ENCODE data around the gene ST3GAL4.
A peak's percentile ranks its signal among the peaks of the same experiment; 100 is the strongest.
"Not testable (repeated sequence)": the region's sequence is repeated elsewhere in the genome, so short reads cannot be mapped to it uniquely, and the experiment has no call there.

ST3GAL4 gene, protein sequence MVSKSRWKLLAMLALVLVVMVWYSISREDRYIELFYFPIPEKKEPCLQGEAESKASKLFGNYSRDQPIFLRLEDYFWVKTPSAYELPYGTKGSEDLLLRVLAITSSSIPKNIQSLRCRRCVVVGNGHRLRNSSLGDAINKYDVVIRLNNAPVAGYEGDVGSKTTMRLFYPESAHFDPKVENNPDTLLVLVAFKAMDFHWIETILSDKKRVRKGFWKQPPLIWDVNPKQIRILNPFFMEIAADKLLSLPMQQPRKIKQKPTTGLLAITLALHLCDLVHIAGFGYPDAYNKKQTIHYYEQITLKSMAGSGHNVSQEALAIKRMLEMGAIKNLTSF

DNA sequence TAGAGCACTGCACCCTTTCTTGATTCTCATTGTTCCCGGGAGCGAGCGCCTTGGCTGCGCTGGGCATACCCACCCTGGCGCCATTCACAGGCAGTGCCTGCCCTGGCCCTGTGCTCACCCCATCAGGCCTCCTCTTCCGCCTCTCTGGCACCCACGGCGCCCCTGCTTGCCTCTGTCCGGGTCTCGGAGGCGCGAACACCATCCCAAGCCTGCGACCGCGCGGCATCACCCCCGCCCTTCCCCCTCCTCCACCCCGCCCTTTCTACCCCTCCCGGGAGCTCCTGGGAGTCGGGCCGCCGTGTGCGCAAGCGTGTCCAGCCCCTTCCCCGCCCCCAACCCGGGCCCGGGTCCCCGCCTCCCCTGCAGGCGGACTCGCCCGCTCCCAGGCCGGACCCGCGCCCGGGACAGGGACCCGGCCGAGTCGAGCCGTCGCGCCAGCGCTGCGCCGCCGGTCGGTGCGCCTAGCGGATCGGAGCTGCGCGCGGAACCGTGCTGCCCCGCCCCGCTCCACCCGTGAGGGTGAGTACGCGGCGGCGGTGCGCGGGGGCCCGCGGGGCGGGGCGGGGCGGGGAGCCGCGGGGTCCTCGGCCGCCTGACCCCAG lies at the start of gene ST3GAL4:
TSS of gene ST3GAL4 (plus strand) at position 363 of the 602 bp plus-strand sequence. CDS start 50,470 bp downstream, outside the sequence.
- peak; percentile 68 to 71 for DNase-seq (ENCODE audit: low read depth in 2 of 2)

DNA sequence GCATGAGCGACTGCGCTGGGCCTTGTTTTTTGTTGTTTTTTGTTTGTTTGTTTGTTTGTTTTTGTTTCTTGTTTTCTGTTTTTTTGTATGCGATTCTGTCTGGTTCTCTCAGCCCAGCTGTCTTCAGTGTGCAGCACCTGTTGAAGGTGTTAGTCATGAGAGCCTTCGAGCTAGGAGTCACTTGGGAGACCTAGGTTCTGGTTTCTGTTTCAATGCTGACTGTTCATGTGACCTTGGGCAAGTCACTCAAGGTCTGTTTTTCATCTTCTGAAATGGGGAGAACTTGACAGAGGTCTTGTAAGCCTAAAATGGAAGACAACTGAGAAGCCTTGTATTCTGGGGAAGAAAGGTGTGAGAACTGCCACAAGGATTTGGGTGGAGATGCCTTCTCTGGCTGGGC lies 49.8 kb upstream of the ST3GAL4 start:
- no peak for DNase-seq (ENCODE audit: low read depth in 2 of 2)

DNA sequence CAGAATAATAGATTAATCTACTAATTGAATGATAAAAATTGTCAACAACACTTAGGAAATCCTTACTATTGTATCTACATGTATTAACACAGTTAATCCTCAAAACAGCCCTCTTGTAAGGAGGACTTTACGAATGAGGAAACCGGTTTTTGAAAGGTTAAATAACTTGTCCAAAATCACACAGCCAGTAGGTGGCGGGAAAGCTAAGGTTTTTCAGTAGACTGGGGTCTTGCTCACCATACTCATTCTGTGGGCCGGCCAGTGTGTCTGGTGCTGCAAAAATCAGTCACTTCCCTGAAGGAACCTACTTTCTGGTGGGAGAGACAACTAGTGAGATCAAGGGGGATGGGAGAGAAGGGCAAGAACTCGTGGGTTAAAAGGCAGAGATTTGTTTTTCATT lies 47.8 kb upstream of the ST3GAL4 start:
- DNase-seq (ENCODE audit: low read depth in 2 of 2): no peak

DNA sequence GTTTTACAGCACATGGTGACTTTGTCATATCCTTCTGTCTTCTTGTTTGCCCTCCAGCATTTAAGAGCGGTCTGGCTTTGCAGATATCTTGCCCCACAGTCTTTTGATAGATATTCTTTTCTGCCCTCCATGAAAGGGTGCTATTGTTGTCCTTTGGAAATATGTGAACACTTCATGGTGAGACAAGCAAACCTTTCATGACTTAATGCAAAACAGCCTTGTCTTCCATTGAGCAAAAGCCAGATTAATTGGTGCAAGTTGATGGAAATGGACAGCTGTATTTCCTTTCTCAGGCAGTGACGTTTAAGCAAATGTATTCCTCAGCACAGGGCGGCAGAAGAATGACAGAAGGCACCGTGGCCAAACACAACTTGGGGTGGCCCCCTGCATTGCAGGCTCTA lies 47.2 kb upstream of the ST3GAL4 start:
- DNase-seq (ENCODE audit: low read depth in 2 of 2): no peak

DNA sequence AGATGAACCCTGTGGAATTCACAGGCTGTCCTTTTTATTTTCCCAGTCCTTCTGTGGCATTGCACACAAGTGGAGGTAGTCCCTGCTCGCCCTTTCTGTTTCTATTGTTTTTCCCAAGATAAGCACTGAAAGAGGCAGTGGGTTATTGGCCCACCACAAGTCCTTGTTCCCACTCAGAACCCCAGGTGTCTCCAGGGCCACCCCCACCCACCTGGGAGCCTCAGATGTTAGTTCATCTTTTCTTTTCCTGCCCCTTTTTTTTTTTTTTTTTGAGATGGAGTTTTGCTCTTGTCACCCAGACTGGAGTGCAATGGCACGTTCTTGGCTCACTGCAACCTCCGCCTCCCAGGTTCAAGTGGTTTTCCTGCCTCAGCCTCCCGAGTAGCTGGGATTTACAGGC lies 46.7 kb upstream of the ST3GAL4 start:
- not testable (repeated sequence) for DNase-seq (ENCODE audit: low read depth in 2 of 2)

DNA sequence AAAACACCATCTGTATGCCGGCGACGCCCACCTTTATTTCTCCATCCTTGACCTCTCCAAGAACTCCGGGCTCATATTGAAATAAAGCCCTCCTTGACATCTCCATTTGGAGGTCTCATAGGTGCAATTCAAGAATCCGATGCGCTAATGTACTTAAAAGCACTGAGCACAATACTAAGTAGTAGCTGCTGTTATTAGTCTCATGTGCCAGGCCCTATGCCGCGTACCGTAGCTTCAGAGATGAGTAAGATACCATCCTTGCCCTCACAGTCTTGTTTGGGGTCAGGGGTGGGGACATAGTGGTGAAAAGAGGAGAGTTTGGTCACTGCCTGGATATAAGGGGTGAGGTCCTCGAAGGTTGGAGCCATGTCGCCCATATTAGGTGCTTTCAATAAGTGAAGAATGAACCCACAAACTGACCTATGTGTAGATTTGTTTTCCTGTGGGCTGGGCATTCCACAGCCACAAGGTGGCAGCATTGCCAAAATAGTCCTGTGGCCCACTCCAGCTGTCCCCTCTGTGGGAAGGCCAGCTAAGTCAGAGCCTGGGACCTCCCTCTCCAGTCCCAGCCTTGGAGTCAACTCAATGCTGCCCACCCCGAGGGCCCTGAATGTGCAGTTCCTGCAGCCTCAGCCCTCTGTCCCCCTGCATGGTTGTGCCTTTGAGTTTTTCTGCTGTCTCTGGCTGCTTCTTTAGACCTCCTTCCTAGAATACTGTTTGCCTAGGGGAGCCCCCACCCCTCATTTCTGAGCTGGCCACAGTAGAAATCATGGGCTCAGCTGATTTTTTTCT lies 45.1 kb upstream of the ST3GAL4 start:
- DNase-seq (ENCODE audit: low read depth in 2 of 2): peak; percentile 37 to 44

DNA sequence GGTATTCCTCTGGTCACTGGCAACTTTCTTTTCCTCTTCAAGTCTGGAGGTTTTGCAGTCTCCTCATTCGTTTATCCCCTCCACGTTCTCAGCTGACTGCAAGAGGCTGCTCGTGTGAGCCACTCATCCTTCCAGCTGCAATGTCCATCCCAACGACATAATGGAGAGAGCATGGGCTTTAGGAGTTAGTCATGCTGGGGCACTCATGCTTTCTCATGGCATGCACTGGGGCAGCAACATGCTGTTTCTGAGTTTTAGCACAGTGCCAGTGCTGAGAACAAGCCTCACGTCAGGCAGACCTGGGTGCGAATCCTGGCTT lies 44.5 kb upstream of the ST3GAL4 start:
- DNase-seq (ENCODE audit: low read depth in 2 of 2): no peak

DNA sequence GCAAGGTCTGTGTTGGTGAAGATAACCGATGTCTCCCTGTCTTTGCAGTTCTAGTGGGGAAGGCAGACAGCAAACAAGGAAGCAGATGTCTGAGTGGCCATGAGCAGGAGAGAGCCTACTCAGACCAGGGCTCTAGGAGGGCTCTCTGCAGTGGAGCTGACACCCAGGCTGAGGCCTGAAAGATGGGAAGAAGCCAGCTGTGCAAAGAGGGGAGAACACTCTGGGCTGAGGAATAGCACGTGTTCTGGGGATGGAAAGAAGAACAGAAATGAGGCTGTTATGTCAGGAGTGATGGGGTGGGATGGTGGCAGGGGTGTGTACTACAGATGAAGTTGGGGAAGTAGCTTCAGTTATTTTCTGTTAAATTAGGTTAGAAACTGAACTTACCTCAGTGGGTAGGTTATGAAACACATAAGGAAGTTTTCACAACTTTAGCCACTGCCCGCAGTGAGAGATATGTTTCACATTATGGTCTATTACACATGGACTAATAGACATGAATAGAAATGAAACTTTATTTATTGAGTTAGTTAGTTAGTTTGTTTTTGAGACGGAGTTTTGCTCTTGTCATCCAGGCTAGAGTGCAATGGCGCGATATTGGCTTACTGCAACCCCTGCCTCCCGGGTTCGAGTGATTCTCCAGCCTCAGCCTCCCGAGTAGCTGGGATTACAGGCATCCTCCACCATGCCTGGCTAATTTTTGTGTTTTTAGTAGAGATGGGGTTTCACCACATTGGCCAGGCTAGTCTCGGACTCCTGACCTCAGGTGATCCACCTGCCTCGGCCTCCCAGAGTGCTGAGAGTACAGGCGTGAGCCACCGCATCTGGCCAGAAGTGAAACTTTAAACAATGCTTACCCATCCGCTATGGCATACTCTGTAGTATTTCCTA lies 43.8 kb upstream of the ST3GAL4 start:
- no peak for DNase-seq (ENCODE audit: low read depth in 2 of 2)

DNA sequence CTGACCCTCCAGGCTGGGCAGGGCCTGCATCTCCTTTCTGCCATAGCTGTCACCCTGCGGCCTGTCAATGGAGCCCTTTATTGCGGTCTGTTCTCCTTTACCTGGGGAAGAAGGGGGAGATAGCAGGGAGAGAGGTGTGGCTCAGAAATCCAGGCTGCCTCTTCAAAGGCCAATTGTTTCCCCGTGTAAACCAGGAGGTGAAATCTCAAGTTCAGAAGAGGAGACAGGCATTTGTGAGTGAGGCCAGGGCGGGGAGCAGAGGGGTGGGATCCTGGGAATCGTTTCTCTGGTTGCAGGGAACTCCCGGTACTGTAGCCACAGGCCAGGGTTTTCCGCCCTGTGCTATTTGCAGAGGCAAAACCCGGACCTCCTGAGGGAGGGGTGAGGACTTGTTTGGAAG lies 42.5 kb upstream of the ST3GAL4 start:
- DNase-seq (ENCODE audit: low read depth in 2 of 2): no peak

DNA sequence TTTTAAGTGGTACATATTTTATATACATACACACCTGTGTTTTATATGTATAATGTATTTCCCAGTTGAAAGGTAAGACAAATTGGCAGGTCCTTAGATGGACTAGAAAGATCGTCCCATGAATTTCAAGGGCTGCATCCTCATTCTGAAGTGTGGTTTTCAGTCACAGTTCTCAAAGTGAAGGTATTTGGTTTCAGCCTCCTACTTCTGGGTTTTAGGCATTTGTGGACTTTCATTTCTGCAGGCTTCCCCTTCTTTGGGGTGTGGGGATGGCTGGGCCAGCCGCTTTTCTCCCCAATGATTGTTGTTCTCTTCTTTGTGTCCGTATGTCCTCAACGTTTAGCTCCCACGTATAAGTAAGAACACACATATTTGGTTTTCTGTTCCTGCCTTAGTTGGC lies 41.7 kb upstream of the ST3GAL4 start:
- DNase-seq (ENCODE audit: low read depth in 2 of 2): no peak

DNA sequence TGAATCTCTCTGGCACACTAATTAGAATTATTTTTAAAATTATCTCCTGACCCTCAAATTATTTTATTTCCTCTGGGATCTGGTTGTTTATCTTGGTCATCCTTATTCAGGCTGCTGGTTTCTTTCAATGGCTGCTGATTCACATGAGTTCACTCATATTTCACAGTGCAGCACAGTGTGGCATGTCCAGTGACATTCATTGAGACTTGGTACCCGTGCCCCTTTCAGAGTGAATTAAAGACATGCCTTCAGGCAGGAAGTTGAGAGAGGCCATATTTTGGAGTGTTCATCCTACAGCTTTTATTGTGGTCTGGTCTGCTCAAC lies 38.1 kb upstream of the ST3GAL4 start:
- DNase-seq (ENCODE audit: low read depth in 2 of 2): no peak

DNA sequence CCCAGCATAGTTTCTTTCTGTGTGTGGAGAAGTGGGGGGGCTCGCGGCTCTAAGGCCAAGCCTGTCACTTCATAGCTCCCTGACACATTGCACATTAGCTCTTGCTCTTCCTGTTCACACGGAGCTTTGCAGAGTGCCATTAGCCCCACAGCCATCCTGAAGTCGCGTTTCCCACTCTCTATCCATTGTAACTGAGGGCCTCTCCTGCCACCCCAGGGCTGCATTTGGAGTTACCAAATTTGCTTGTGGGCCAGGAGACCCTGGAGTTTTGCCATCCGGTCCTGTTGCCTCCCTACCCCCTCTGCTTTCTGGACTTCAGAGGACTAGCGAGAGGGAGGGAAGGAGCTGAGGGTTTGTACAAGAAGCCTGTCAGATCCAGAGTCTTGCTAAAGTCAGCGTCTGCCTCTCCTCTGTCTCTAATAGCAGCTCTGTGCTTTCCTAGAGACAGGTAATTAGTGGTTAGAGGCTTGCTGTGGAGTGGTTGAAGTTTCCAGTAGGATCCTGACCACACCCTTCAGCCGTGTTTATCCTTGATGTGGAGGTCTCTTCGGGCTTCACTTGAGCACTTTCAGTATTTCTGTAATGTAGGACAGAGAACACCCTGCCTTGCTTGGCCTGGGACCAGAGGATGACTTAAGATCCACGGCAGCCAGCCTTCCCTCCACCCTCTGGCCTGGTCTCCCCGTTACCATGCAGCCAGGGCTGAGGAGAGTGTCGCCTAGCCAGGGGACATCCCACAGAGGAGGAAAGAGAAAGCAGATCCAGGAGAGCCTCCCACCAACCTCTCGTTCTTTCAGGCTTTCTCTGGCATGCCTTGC lies 37.5 kb upstream of the ST3GAL4 start:
- DNase-seq (ENCODE audit: low read depth in 2 of 2): no peak

DNA sequence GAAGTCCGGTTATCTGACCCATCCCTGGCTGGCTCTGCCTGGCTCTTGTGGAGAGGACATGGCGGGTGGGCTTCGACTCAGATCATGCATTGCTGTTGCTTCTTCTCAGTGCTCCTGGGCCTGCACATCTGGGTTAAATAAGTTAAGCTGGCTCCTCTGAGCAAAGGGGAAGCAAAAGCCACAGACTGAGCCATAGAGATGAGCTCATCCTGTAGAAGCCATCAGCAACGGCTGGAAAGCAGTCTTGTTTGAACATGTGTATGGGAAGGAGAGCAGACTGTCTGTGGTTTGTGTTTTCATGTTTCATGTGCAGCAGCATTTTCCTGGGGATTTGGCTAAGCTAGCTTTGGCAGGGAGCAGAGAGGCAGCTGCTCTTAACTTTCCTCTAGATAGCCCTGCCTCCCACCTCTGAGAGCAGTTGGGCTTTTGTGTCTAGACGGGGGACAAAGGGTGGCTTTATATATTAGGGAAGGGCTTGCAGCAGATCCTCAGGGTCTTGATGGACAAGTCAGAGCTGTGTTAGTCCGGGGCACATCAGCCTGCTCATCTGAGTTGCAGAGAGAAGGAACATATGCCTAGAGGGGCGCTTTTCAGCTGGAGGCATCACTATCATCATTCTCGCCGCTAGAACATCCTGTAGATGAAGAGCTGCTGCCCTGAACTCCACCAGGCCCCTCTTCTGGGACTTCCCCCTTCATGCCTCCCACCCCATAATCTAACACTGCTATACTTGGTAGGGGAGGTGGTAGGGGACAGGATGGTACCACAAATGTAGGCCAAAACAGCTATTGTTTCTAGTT lies 36.7 kb upstream of the ST3GAL4 start:
- no peak for DNase-seq (ENCODE audit: low read depth in 2 of 2)

DNA sequence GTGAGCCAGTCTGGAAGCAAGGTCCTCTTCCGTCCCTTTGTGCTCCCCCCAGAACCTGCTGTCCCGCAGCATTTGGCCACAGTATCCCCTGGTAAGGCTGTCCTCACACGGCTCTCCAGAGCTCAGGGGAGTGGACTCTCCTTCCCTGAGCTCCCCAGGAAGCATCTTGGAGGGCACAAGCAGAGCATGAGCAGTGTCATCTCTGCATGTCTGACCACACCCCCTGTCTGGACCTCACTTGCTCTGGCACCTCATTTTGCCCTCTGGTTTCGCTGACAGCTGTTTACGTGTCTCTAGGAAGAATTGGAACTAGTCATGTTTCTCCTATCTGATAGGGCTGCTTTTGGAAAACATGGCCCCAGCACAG lies 36.1 kb upstream of the ST3GAL4 start:
- no peak for DNase-seq (ENCODE audit: low read depth in 2 of 2)

DNA sequence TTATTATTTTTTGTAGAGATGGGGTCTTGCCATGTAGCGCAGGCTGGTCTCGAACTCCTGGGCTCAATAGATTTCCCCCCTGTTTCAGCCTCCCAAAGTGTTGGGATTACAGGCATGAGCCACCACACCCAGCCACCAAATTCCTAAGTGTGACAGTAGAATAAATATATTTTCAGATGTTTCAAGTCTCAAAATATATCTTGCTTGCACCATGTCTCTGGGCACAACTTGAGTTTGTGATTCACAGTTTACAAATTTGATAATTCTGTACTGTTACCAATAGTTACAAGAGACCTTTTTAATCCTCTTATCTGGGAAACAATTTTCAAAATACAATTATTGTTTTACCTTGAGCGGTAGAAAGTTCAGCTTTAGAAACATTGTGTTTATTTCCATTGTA lies 32.5 kb upstream of the ST3GAL4 start:
- no peak for DNase-seq (ENCODE audit: low read depth in 2 of 2)

DNA sequence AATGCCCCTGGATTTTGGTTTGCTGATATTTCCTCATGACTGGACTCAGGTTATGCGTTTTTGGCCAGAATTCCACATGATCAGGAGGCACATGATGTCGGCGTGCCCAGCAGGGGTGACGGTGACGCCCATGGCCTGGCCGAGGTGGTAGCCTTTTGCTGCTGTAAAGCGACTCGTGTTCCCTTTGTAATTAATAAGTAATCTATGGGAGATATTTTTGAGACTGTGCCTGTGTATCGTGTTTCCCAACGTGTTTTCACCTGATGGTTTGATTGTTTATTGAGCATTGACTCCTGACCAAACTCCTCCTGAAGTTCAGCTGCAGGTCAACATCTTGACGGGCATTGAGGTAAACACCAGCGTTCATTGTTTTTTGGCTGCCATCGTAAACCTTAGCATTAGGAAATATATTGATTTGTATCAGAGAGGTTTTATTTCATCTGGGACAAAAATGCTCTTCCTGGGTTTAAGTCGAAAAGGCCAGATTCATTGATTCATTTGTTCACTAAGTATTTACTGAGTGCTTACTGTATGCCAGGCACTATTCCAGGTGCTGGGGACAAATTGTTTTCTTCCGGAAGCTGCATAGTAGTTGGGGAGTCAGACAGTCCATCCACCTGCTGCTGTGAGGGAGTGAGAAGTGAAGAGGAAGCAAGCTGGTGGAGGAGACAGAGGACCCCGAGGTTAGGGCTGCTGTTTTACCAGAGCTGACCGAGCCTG lies 28.0 kb upstream of the ST3GAL4 start:
- DNase-seq (ENCODE audit: low read depth in 2 of 2): no peak

DNA sequence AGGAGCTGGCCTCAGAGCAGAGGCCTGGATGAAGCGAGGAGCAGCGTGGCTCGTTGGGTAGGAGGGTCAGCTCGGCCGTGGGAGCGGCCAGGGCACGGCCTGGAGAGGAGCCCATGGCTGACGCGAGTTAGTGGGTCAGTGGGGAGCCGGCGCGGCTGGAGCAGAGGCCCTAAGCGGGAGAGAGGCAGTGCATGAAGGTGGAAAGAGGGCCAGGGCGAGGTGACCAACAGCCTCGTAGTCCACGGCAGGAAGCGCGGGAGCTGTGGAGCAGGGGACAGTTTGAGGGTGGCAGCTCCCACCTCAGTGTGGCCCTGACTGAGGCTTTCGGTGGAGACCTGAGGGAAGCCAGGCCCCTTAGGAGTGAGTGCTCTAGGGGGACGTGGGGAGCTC lies 27.5 kb upstream of the ST3GAL4 start:
- no peak for DNase-seq (ENCODE audit: low read depth in 2 of 2)

DNA sequence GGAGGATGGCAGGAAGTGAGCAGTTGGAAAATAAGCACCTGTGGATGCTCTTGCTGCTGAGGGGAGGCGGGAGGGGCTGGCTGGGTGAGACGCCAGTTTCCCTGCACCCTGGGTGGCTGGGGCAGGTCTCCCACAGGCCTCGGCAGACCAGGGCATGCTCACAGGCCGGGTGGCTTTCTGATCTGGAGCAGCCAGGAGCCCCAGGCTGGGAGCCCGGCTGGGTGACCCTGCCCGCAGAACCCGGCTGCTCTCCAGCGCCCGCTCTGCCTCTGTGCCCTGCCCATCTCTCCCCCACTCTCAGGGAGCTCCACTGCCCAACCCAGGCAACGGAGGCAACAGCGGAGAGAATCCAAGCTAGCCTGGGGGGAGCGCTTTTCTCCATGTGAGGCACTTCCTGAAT lies 27.0 kb upstream of the ST3GAL4 start:
- no peak for DNase-seq (ENCODE audit: low read depth in 2 of 2)

DNA sequence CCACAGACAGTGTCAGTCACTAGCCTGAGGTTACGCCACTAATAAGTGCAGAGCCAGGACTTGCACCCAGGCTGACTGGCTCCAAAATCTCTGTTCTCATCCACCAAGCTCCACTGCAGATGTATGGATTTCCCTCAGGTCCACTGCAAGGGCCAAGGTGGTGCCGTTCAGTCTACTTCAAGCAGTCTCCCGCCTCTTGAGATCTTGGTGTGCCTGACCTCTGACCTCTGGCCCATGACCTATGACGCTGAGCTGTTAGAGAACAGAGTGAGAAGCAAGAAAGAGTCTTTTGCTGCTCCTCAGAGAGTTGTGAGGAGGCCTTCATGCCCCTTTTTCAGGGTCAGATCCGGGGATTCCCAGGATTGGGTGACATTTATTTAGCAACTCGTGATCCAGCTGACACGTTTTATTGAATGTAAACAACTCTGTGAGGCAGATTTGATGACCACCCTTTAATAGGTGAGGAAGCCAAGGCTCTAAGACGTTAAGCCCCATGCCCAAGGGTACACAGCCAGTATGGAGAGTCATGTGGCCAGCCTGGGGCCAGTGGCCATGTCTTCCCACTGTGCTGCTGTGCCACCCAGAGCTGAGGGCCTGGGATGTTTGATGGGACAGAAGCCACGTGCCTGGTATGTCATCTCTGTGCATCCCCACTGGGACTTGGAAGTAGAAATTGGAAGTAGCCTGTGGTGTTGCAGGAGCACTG lies 26.4 kb upstream of the ST3GAL4 start:
- no peak for DNase-seq (ENCODE audit: low read depth in 2 of 2)

Data from stimulated activated CD8-positive, alpha-beta memory T cell treated with anti-CD3 and anti-CD28 coated beads, Interleukin-2, amount 100 ng/mL, for 48 hours (primary cell).